SK-N-SH treated with all-trans-retinoic acid at 6 μM for 48 hours (cell line): ENCODE data around the gene TMEM132D.

ENCODE experiments used
- ARNTL ChIP-seq: fragments of 450-650 bp; formaldehyde crosslinking; IDR thresholded peaks from 2 replicates; pipeline ENCODE4 v1.5.0; 2020; ENCODE audit warnings: low read depth, mild to moderate bottlenecking, moderate library complexity, borderline replicate concordance
- ESRRG ChIP-seq: fragments of 250-450 bp; sonication (Bioruptor Pico); IDR thresholded peaks from 2 replicates; pipeline ENCODE4 v1.6.1; 2021; ENCODE audit warnings: mild to moderate bottlenecking
- OSR1 ChIP-seq: fragments of 250-450 bp; sonication (Bioruptor Pico); IDR thresholded peaks from 2 replicates; pipeline ENCODE4 v1.8.0; 2022; ENCODE audit warnings: moderate library complexity, mild to moderate bottlenecking, inconsistent platforms
- PPARA ChIP-seq: fragments of 250-450 bp; sonication (Bioruptor Pico); IDR thresholded peaks from 2 replicates; pipeline ENCODE4 v1.5.0; 2020; ENCODE audit warnings: mild to moderate bottlenecking, borderline replicate concordance
- RARB ChIP-seq: fragments of 250-450 bp; sonication (Bioruptor Pico); IDR thresholded peaks from 2 replicates; pipeline ENCODE4 v1.8.0; 2021; ENCODE audit warnings: mild to moderate bottlenecking, moderate library complexity
- TOX ChIP-seq: fragments of 250-450 bp; sonication (Bioruptor Pico); IDR thresholded peaks from 2 replicates; pipeline ENCODE4 v1.8.0; 2021; ENCODE audit warnings: mild to moderate bottlenecking, moderate library complexity, borderline replicate concordance
- ZFP3 ChIP-seq: fragments of 250-450 bp; sonication (Bioruptor Pico); IDR thresholded peaks from 2 replicates; pipeline ENCODE4 v1.5.0; 2020; ENCODE audit warnings: mild to moderate bottlenecking, moderate library complexity

DNA sequence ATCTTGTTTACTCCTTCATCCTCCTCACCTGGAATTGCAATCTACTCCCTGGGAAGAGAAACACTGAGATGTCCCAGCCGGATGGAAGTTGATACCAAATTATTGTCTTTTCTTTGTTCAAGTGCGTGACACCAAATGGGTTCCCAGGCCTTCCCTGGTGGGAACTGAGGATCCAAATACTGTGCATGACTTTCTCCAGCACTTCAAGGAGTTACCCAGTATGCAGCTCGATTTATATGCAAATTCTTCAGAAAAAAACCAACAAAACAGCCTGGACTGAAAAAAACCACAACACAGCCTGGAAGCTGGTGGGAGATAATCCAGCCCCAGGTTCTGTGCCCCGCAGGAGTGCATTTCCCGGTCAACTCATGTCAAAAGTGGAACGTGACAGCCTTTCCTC, 740.0 kb downstream of the TMEM132D start:
- TF ChIP-seq OSR1, result no peak
- no peak for TF ChIP-seq ESRRG (CRISPR knock-in tag)
- no peak for TF ChIP-seq TOX (CRISPR knock-in tag)
- TF ChIP-seq ARNTL (CRISPR knock-in tag), result no peak
- no peak for TF ChIP-seq PPARA (CRISPR knock-in tag)
- TF ChIP-seq ZFP3 (CRISPR knock-in tag), result no peak
- no peak for TF ChIP-seq RARB (CRISPR knock-in tag)
